ENCODE data around the gene ZNF296.

GRCh38 chr19:45103156-45103507 is 26.9 kb upstream of the ZNF296 start:
- TF ChIP-seq CTCF (conservative IDR thresholded peaks at IDR 0.05; ENCODE audit: low read depth in 2 of 2) (no peak), ETS1 (IDR thresholded peaks at IDR 0.05) (no peak), ZNF331 (CRISPR knock-in tag; IDR thresholded peaks at IDR 0.05; ENCODE audit: low read depth) (no peak), EZH2 (IDR thresholded peaks at IDR 0.05; ENCODE audit: low read depth, unreplicated experiment) (no peak), POLR2AphosphoS5 (IDR thresholded peaks at IDR 0.05; ENCODE audit: low read depth) (no peak), EZH2phosphoT487 (IDR thresholded peaks at IDR 0.05; ENCODE audit: unreplicated experiment) (no peak), REST (IDR thresholded peaks at IDR 0.05; ENCODE audit: unreplicated experiment) (no peak), NANOG (IDR thresholded peaks at IDR 0.05; ENCODE audit: borderline replicate concordance) (no peak), STAT1 (IDR thresholded peaks at IDR 0.05; ENCODE audit: unreplicated experiment) (no peak)

All from GM23338 (cell line).